Measurements from ENCODE around the gene PHC2.

Gene PHC2

DNA sequence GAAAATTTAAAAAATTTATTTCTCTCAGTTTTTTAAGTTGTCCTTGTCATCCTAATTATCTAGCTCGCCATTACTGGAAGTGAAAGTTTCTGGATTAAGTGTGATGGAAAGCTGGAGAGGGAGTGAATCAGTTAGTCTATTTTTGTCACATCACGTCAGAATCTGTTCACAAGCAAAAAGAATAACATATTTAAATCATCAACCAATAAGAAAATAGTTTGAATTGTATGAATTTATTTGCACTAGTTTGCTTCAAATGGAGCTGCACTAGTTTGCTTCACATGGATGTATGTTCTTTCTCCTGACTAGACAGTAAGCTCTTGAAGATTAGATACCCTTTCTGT, 22.8 kb downstream of the PHC2 start:
- no peak overlapping the region for H3K27ac ChIP-seq (ENCODE audit: low read depth, low read length)
- H3K79me2 ChIP-seq (ENCODE audit: insufficient read depth, low read length), result no peaks in the 10 kb centered on the region
- H3K27me3 ChIP-seq (ENCODE audit: low read length), result no peaks in the 10 kb centered on the region; the same call in 1 of the 2 replicates
- no peak overlapping the region for H3K4me2 ChIP-seq (ENCODE audit: low read depth, low read length, poor library complexity, severe bottlenecking)
- H2AFZ ChIP-seq (ENCODE audit: low read depth, low read length, severe bottlenecking), result no peak overlapping the region
- no peaks in the 10 kb centered on the region for H3K9me2 ChIP-seq (replicated peaks; ENCODE audit: insufficient read depth, low read length)
- H3K36me3 ChIP-seq (ENCODE audit: low read length), result no peaks in the 10 kb centered on the region
- TF ChIP-seq, protein P1, sequence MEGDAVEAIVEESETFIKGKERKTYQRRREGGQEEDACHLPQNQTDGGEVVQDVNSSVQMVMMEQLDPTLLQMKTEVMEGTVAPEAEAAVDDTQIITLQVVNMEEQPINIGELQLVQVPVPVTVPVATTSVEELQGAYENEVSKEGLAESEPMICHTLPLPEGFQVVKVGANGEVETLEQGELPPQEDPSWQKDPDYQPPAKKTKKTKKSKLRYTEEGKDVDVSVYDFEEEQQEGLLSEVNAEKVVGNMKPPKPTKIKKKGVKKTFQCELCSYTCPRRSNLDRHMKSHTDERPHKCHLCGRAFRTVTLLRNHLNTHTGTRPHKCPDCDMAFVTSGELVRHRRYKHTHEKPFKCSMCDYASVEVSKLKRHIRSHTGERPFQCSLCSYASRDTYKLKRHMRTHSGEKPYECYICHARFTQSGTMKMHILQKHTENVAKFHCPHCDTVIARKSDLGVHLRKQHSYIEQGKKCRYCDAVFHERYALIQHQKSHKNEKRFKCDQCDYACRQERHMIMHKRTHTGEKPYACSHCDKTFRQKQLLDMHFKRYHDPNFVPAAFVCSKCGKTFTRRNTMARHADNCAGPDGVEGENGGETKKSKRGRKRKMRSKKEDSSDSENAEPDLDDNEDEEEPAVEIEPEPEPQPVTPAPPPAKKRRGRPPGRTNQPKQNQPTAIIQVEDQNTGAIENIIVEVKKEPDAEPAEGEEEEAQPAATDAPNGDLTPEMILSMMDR (IDR thresholded peaks at IDR 0.05; ENCODE audit: insufficient read depth, low read length, poor library complexity, severe bottlenecking), result no peak
- TF ChIP-seq EZH2phosphoT487 (conservative IDR thresholded peaks at IDR 0.05; ENCODE audit: low read length), result no peak
- H4K20me1 ChIP-seq (ENCODE audit: low read depth, low read length), result no peaks in the 10 kb centered on the region
- H3K9ac ChIP-seq (ENCODE audit: low read length), result no peak overlapping the region
- H3F3A ChIP-seq (ENCODE audit: insufficient read depth), result no peaks in the 10 kb centered on the region
- no peak overlapping the region for H3K4me3 ChIP-seq (ENCODE audit: insufficient read depth, low read length, poor library complexity, severe bottlenecking)
- no peaks in the 10 kb centered on the region for H3K9me3 ChIP-seq (ENCODE audit: insufficient read depth, low read length)

DNA sequence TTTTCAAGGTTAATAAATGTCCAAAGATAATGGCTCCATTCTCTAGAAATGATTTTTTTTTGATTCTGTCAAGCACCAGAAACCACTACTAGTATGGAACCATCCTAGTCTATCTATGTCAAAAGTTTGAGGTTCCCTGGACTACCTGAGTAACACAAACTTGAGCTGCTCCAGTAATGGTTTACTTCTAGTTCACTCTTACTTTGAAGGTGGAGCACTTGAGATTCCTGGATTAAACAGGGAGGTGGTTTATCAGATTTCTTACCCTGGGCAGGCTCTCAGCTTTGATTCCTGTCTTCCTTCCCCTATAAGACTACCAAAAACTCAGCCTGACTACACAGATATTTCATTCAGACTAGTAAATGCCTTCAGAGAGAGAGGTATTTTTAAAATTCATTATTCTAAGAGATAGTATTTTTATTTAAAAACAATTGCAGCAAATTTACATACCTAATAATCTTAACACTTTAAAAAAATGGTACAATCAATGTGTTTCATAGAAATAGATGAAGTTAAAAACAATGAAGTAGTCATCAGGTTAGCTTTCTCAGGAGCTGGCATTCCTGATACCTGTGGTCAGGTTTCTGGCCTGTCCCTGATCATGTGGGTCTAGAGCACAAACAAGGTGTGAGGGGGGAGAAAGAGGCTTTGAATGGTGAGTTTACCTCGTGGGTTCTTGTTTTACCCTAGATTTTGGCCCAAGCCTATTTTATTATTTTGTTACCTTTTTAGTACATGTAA, 23.4 kb downstream of the PHC2 start:
- no peaks in the 10 kb centered on the region for H3F3A ChIP-seq (ENCODE audit: insufficient read depth)
- no peaks in the 10 kb centered on the region; the same call in 1 of the 2 replicates for H3K27me3 ChIP-seq (ENCODE audit: low read length)
- no peak overlapping the region for H2AFZ ChIP-seq (ENCODE audit: low read depth, low read length, severe bottlenecking)
- no peaks in the 10 kb centered on the region for H4K20me1 ChIP-seq (ENCODE audit: low read depth, low read length)
- no peaks in the 10 kb centered on the region for H3K9me3 ChIP-seq (ENCODE audit: insufficient read depth, low read length)
- no peaks in the 10 kb centered on the region for H3K9me2 ChIP-seq (replicated peaks; ENCODE audit: insufficient read depth, low read length)
- no peak overlapping the region for H3K4me2 ChIP-seq (ENCODE audit: low read depth, low read length, poor library complexity, severe bottlenecking)
- H3K79me2 ChIP-seq (ENCODE audit: insufficient read depth, low read length), result no peaks in the 10 kb centered on the region
- H3K27ac ChIP-seq (ENCODE audit: low read depth, low read length), result no peak overlapping the region
- no peaks in the 10 kb centered on the region for H3K36me3 ChIP-seq (ENCODE audit: low read length)
- H3K9ac ChIP-seq (ENCODE audit: low read length), result no peak overlapping the region
- H3K4me3 ChIP-seq (ENCODE audit: insufficient read depth, low read length, poor library complexity, severe bottlenecking), result no peak overlapping the region
- TF ChIP-seq, protein P1 (IDR thresholded peaks at IDR 0.05; ENCODE audit: insufficient read depth, low read length, poor library complexity, severe bottlenecking), result no peak
- no peak for TF ChIP-seq EZH2phosphoT487 (conservative IDR thresholded peaks at IDR 0.05; ENCODE audit: low read length)

DNA sequence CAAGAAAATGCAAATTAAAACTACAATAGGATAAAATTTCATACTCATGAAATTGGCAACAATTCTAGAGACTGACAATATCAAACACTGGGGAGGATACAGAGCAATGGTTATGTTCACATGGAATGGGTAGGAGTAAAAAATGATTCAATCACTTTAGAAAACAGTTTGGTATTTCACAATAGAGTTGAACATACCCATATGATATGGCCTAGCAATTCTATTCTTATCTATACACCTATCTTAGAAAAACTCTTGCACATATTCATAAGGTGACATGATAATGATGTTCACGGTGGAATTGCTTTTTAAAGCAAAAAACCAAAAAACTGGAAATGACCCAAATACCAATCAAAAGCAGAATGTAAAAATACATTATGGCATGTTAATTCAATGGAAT, 28.7 kb downstream of the PHC2 start:
- H4K20me1 ChIP-seq (ENCODE audit: low read depth, low read length), result no peaks in the 10 kb centered on the region
- H2AFZ ChIP-seq (ENCODE audit: low read depth, low read length, severe bottlenecking), result no peak overlapping the region
- H3K27ac ChIP-seq (ENCODE audit: low read depth, low read length), result no peak overlapping the region
- H3F3A ChIP-seq (ENCODE audit: insufficient read depth), result no peaks in the 10 kb centered on the region
- no peaks in the 10 kb centered on the region for H3K36me3 ChIP-seq (ENCODE audit: low read length)
- TF ChIP-seq EZH2phosphoT487 (conservative IDR thresholded peaks at IDR 0.05; ENCODE audit: low read length), result no peak
- TF ChIP-seq, protein P1 (IDR thresholded peaks at IDR 0.05; ENCODE audit: insufficient read depth, low read length, poor library complexity, severe bottlenecking), result no peak
- H3K9me2 ChIP-seq (replicated peaks; ENCODE audit: insufficient read depth, low read length), result no peaks in the 10 kb centered on the region
- H3K9ac ChIP-seq (ENCODE audit: low read length), result no peak overlapping the region
- no peaks in the 10 kb centered on the region for H3K27me3 ChIP-seq (ENCODE audit: low read length)
- H3K4me2 ChIP-seq (ENCODE audit: low read depth, low read length, poor library complexity, severe bottlenecking), result no peak overlapping the region
- no peak overlapping the region for H3K4me3 ChIP-seq (ENCODE audit: insufficient read depth, low read length, poor library complexity, severe bottlenecking)
- H3K79me2 ChIP-seq (ENCODE audit: insufficient read depth, low read length), result no peaks in the 10 kb centered on the region
- no peaks in the 10 kb centered on the region for H3K9me3 ChIP-seq (ENCODE audit: insufficient read depth, low read length)
